Posterior vena cava (tissue), 2 donors: ENCODE results near the gene MAB21L4. TPM values are rescaled to one million over a fixed set of nuclear protein-coding genes. Genes with fewer than 3 reads are reported as not detected.

ENCODE experiments used
- DNase-seq: peaks from one replicate; pipeline ENCODE4 v3.0.0-alpha.2; 2020; ENCODE audit warnings: low spot score
- intact Hi-C, 2 donors: fragments of 100-400 bp; cut with DNase I; formaldehyde crosslinking; loops; one replicate each; pipeline versions ENCODE4 v1.14.1 to v1.14.2; 2022 to 2023
- total RNA-seq, 2 donors: library from RNA; stranded (reverse); fragmentation: NEBNext Ultra II Directional; extraction: Animal tissue kit (Norgen Biotek cat#: 25700); gene quantifications; one replicate each; pipeline ENCODE4 v1.2.1, GENCODE V29; 2021
- donor health status: DM: yes; HTN: yes; CAD: no.
- donor health status: DM: yes; HTN: yes; CAD: no.

Gene MAB21L4
- total RNA-seq, 2 donors from 2014 or later: not detected

GRCh38 chr2:240872317-240873097 is 23.4 kb downstream of the MAB21L4 start:
- intact Hi-C loops: no loop called here

DNA sequence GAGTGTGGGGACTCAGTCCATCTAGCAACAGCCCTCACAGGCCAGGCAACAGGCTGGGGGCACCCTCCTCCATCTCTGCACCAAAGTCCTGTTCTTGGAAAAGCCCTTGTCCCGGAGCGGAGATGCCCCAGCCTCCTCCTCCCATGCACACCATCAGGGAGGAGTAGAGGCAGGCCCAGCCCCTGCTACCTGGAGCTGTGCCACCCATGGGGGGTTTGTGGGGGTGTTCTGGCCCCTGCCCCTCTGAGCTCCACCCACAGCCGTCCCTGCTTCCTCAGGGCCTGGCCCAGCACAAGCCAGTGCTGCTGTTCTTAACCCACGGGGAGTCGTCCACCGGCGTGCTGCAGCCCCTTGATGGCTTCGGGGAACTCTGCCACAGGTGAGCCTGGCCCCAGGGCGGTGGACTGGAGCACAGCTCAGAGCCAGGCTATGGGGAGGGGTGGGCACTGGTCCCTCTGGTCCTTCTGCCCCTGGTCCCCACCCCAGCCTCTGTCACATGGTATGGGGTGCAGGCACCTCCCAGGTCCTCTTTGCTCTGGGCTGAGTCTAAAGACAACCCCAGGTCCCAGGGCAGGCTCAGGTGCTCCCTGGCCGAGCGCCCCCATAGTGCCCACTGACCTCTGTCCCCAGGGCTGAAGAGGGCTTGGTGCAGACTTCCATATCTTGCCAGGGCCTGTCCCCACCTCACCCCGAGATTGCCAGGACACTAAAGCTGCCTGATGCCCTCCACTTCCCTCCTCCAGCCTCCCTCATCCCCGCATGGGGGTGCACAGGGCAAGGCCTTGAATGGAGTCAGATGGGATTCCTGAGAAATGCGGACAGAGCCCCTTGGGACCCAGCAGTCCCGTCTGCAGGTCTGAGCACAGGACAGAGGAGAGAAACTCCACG is 24.6 kb downstream of the MAB21L4 start:
- DNase-seq: peak; percentile 72

More at GRCh38 chr2:240872317-240873097, 23.4 kb downstream of the MAB21L4 start:
- DNase-seq: peak; percentile 62

DNA sequence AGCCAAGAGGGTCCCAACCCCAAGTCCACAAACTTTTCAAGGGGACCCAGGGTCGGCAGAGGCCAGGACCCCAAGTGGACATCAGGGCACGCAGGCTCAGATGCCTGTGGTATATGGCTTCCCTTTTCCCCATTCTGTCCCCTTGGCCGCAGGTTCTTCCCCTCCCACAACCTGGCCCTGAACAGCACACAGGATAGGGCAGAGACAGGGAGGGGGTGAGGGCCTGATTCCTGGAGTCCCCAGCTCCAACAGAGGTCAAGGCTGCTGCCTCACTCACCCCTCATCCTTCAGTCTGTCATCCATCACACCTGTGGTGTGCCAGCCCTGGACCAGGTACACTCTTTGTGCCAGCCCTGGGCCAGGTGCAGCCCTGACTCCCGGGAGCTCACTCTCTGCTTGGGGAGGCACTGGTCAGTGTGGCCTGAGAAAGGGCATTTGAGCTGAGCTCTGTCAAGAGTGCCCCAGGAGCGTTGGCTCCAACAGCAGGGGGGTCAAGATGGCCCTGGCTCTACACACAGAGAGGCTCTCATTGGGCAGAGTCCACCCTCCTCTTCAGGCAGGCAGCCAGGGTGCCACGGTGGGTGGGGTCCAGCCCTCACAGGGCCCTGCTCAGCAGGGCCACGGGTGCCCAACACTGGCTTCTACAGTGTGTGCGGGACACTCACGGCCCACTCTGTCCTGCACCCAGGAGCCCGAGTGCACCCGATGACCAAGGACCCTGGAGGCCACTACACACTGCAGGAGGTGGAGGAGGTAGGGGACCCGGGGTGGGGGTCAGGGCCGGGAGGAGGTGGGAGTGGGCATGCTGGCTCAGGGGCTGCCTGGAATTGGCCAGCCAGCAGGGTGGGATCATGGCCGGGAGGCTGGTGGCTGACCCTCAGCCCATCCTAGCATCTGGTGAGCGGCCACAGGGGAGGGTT is 25.7 kb downstream of the MAB21L4 start:
- intact Hi-C loops: no loop called here
- no peak for DNase-seq

More for the DNA sequence above, 24.6 kb downstream of the MAB21L4 start:
- intact Hi-C loops: no loop called here

- intact Hi-C loops: no loop called here
- no peak for DNase-seq
Observed at GRCh38 chr2:240869109-240869955, 26.6 kb downstream of the MAB21L4 start.

- DNase-seq: no peak
- intact Hi-C loops: no loop called here
Observed at GRCh38 chr2:240868286-240869108, 27.5 kb downstream of the MAB21L4 start, which contains the start of gene AGXT. AGXT (plus strand) TSS chr2:240868824; CDS start chr2:240868866, 42 bp downstream.

GRCh38 chr2:240865391-240865790 is 30.6 kb downstream of the MAB21L4 start:
- DNase-seq: no peak
- intact Hi-C loops: no loop called here

- no peak for DNase-seq
- intact Hi-C loops: no loop called here
Observed at GRCh38 chr2:240864475-240864874, 31.5 kb downstream of the MAB21L4 start.

GRCh38 chr2:240861547-240861946 is 34.4 kb downstream of the MAB21L4 start:
- intact Hi-C loops: no loop called here
- no peak for DNase-seq

- intact Hi-C loops: no loop called here
- no peak for DNase-seq
Observed at GRCh38 chr2:240858871-240859270, 37.1 kb downstream of the MAB21L4 start.

- intact Hi-C loops: no loop called here
Observed at GRCh38 chr2:240858321-240858720, 37.6 kb downstream of the MAB21L4 start.

DNA sequence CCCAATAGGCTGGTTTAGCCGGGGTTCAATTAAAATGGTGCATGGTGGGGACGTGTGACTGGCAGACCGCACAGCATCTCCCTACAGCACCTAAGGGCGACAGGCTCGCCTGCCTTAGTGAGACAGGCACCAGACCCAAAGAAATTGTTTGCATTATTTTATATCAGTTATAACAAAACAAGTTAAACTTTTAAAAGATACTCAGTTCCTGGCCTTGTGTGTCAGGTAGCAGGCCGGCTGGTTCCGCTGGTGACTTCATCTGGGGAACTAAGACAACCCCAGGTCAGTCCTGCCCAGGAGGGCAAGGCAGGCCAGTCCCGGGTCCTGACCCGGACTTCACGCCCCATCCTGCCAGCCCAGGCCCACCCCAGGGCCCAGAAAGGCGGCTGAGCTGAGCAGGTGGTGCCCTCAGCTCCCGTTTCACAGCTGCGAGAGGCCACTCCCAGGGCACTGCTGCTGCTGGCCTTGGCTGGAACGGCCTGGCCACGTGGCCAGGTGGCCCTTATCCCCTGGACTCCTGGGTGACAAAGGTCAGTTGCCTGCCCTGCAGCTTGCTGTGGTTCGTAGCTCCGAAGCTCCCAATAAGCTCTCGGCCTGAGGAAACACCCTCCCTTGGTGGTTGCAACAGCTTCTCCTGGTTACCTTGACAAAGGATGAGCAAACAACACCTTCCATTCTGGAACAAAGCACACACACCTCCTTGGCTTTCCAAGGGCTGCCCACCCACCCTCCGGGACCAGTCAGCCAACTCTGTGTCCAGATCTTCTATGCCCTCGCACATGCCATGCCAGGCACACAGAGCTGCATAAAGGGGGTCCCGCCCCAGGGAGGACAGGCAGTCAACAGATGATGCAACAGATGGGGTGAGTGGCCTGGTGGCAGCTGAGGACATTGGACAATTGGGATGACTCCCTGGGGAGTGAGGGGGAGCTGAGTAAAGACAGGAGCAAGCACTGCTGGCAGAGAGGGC is 38.6 kb downstream of the MAB21L4 start:
- DNase-seq: no peak
- intact Hi-C loops: no loop called here

More at GRCh38 chr2:240858321-240858720, 37.6 kb downstream of the MAB21L4 start:
- DNase-seq: no peak

DNA sequence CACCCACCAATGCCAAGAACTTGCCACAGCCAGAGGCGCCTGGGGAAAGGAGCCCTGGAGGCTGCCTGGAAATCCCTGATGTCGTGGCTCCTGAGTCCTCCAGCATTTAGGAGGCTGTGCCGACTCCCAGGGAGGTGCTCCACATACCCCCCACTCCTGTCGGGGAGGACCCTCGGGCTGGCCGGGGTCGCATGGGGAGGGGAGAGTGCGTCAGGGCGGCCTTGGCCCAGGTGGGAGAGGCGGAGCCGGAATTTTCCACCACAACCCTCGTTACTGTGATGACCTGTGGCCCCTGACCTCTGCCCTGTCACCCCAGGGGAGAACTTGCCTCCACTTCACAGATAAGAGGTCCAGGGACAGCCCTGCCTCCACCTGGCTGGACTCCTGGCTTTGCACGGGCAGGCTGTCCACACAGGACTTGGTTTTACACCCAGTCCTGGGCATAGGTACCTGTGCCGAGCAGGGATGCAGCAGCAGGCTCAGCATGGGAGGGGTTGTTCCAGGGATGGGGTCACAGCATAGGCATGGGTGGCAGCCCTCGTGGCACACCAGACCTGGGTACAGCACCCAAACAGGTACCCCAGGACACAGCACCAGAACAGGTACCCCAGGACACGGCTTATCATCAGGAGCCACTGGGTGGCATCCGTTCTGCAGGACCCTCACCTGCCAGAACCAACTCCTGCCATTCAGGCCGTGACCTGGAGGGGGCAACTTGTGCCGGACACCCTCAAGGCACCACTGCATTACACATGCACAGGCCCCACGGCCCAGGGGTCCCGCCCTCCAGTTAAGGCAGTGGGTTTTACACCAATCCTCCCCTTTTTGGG is 39.6 kb downstream of the MAB21L4 start:
- DNase-seq: no peak

GRCh38 chr2:240855670-240856069 is 40.3 kb downstream of the MAB21L4 start:
- DNase-seq: no peak
- intact Hi-C loops: no loop called here

More for the DNA sequence above, 39.6 kb downstream of the MAB21L4 start:
- intact Hi-C loops: no loop called here

- intact Hi-C loops: no loop called here
- no peak for DNase-seq
Observed at GRCh38 chr2:240852671-240853314, 43.2 kb downstream of the MAB21L4 start.
